Suprapubic skin (tissue), 4 donors: ENCODE measurements around the gene IKZF2. TPM values are rescaled to one million over a fixed set of nuclear protein-coding genes. Genes with fewer than 3 reads are reported as not detected.

Experiments used
- DNase-seq, 2 donors: peaks; one replicate each; pipeline ENCODE4 v3.0.0-alpha.2; 2019; ENCODE audit warnings: low spot score in 2 of 2
- H3K27ac ChIP-seq: fragments of 200-600 bp; sonication (generic); one replicate; pipeline ENCODE4 v1.5.1; 2019
- H3K27me3 ChIP-seq: fragments of 200-600 bp; sonication (generic); one replicate; pipeline ENCODE4 v1.5.1; 2019
- H3K36me3 ChIP-seq: fragments of 200-600 bp; sonication (generic); one replicate; pipeline ENCODE4 v1.5.1; 2019
- H3K4me1 ChIP-seq: fragments of 200-600 bp; sonication (generic); one replicate; pipeline ENCODE4 v1.5.1; 2019
- H3K4me3 ChIP-seq: fragments of 200-600 bp; sonication (generic); one replicate; pipeline ENCODE4 v1.5.1; 2019; ENCODE audit warnings: mild to moderate bottlenecking
- H3K9me3 ChIP-seq: fragments of 200-600 bp; sonication (generic); one replicate; pipeline ENCODE4 v1.5.1; 2019
- CTCF ChIP-seq, 2 donors: fragments of 200-600 bp in 1 of 2; fragments of 450-650 bp in 1 of 2; sonication (generic) in 1 of 2; IDR thresholded peaks; one replicate each; pipeline ENCODE4 v1.5.1; 2016 to 2019; ENCODE audit warnings: antibody characterized with exemption in 2 of 2, mild to moderate bottlenecking in 1 of 2, moderate library complexity in 1 of 2
- EP300 ChIP-seq: sonication (generic); formaldehyde crosslinking; IDR thresholded peaks from one replicate; pipeline ENCODE4 v1.6.1; 2017; ENCODE audit warnings: antibody characterized with exemption
- POLR2A ChIP-seq, 2 donors: fragments of 450-650 bp; IDR thresholded peaks; one replicate each; pipeline ENCODE4 v1.6.1; 2017; ENCODE audit warnings: antibody characterized with exemption in 2 of 2, mild to moderate bottlenecking in 2 of 2, moderate library complexity in 2 of 2
- POLR2AphosphoS5 ChIP-seq, 3 donors: sonication (generic); formaldehyde crosslinking; IDR thresholded peaks; one replicate each; pipeline ENCODE4 v1.6.1; 2017; ENCODE audit warnings: antibody characterized with exemption in 3 of 3
- WGBS: methylation state at CpG from one replicate; pipeline ENCODE4 v1.1.5; 2018; 5-methylcytosine and 5-hydroxymethylcytosine counted together
- total RNA-seq, 4 donors: library from RNA; depleted of rRNA; stranded (reverse); fragments of >200 nt; gene quantifications; one replicate each; pipeline ENCODE4 v1.1.0, GENCODE V29; 2016

IKZF2 gene
- total RNA-seq, 4 donors from 2014 or later, result 38.3 to 95.3 (median 66.5) TPM

GRCh38 chr2:213019368-213019767 lies 132.0 kb downstream of the IKZF2 start:
- no peaks in the 10 kb centered on the region for H3K27me3 ChIP-seq
- no peaks in the 10 kb centered on the region for H3K9me3 ChIP-seq
- H3K4me3 ChIP-seq, result no peak overlapping the region
- no peak for TF ChIP-seq EP300
- no peak for TF ChIP-seq POLR2A (IDR thresholded peaks at IDR 0.05)
- TF ChIP-seq CTCF (IDR thresholded peaks at IDR 0.05), result no peak
- TF ChIP-seq POLR2AphosphoS5 (IDR thresholded peaks at IDR 0.05), result no peak
- H3K27ac ChIP-seq, result no peak overlapping the region
- H3K4me1 ChIP-seq, result peaks cover 6% of the 10 kb centered on the region
- DNase-seq, result no peak
- WGBS, result 78% methylated on average over 2 of the region's 2 CpGs
- no peaks in the 10 kb centered on the region for H3K36me3 ChIP-seq

DNA sequence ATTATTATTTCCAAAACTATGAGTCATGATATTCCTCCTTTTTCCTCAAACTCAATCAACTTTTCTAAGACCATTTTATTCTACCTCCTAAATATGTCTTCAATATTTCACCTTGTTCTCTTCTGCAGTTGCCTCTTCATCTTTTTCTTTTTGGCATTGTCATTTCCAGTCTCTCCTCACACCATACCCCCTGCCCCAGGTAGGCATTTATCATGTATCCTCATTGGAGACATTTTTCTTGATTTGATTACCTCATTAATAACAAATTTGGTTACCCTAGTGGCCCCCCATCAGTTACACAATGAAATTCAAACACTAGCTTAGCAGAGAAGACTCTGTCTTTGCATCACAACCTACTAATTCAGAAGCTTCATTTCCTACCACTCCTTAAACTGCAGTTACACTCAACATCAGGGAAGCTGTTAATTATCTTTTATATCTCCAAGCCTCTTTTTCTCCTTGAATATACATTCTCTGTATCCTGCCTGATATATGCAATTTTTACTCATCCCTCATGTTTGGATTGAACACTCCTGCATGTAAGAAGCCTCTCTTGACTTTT lies 133.0 kb downstream of the IKZF2 start:
- Histone ChIP-seq H3K27me3 (no peaks in the 10 kb centered on the region), H3K27ac (no peak overlapping the region), H3K4me3 (no peak overlapping the region), H3K9me3 (no peaks in the 10 kb centered on the region), H3K4me1 (peaks cover 6% of the 10 kb centered on the region), H3K36me3 (no peaks in the 10 kb centered on the region)
- TF ChIP-seq CTCF (IDR thresholded peaks at IDR 0.05), result no peak
- no peak for TF ChIP-seq POLR2A (IDR thresholded peaks at IDR 0.05)
- no peak for DNase-seq

- H3K27ac ChIP-seq, result no peak overlapping the region
- no peaks in the 10 kb centered on the region for H3K9me3 ChIP-seq
- H3K4me3 ChIP-seq, result no peak overlapping the region
- H3K27me3 ChIP-seq, result no peaks in the 10 kb centered on the region
- H3K36me3 ChIP-seq, result no peaks in the 10 kb centered on the region
- H3K4me1 ChIP-seq, result peaks cover 6% of the 10 kb centered on the region
- no peak for DNase-seq
- TF ChIP-seq CTCF (IDR thresholded peaks at IDR 0.05), result no peak
- TF ChIP-seq POLR2AphosphoS5 (IDR thresholded peaks at IDR 0.05), result no peak
- TF ChIP-seq EP300, result no peak
- TF ChIP-seq POLR2A (IDR thresholded peaks at IDR 0.05), result no peak
- 98% methylated on average over 1 of the region's 1 CpG for WGBS
These were observed 134.0 kb downstream of the IKZF2 start for GRCh38 chr2:213017404-213017803.

- Histone ChIP-seq H3K4me1 (peaks cover 6% of the 10 kb centered on the region), H3K36me3 (no peaks in the 10 kb centered on the region), H3K4me3 (no peak overlapping the region), H3K9me3 (no peaks in the 10 kb centered on the region), H3K27me3 (no peaks in the 10 kb centered on the region), H3K27ac (no peak overlapping the region)
- DNase-seq, result no peak
- no peak for TF ChIP-seq POLR2AphosphoS5 (IDR thresholded peaks at IDR 0.05)
- TF ChIP-seq CTCF (IDR thresholded peaks at IDR 0.05), result no peak
- no peak for TF ChIP-seq EP300
- no peak for TF ChIP-seq POLR2A (IDR thresholded peaks at IDR 0.05)
- WGBS, result 72% methylated on average over 4 of the region's 4 CpGs
These were observed 134.4 kb downstream of the IKZF2 start for GRCh38 chr2:213016984-213017351.

DNA sequence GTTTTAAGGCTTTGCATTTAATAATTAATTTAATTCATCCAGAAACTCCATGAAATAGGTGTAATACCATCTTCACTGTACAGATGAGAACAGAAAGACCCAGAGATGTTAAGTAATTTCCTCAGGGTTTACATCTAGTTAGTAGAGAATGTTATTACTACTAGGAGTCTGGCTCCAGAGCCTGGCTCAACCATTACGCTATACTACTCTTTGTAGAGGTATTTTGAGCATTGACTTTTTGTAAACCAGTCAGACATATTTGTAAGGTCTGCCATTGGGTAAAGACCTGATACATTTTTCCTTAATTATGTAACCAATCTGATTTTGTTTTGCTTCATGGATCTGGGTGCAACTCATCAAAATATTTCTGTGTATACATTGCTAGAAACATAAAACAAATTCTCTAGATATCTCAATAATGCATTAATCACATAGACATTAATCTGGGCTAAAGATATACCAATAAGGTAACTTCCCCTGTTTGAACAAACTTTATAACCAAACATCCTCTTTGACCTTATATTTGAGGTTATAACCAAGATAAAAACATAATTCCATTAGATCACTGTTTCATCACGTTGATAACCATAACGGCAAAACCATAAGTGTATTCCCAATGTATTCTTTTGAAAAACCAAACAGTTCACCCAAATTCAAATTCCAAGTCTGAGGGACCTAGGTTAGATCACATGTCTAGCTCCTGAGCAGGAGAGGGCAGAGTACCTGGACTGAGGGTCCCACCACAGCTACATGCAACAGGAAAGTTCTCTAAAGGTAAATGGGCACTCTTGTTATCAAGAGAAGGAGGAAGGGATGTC lies 135.0 kb downstream of the IKZF2 start:
- no peaks in the 10 kb centered on the region for H3K9me3 ChIP-seq
- TF ChIP-seq CTCF (IDR thresholded peaks at IDR 0.05) (no peak), EP300 (no peak), POLR2AphosphoS5 (IDR thresholded peaks at IDR 0.05) (no peak), POLR2A (IDR thresholded peaks at IDR 0.05) (no peak)
- WGBS, result 75% methylated on average over 3 of the region's 3 CpGs
- DNase-seq, result no peak
- no peaks in the 10 kb centered on the region for H3K36me3 ChIP-seq
- H3K27me3 ChIP-seq, result no peaks in the 10 kb centered on the region
- no peak overlapping the region for H3K4me3 ChIP-seq
- no peak overlapping the region for H3K27ac ChIP-seq
- H3K4me1 ChIP-seq, result peaks cover 6% of the 10 kb centered on the region
